IPS-18a (cell line): ENCODE measurements around the gene RHBDL1.

ENCODE experiments used
- H3K27ac ChIP-seq: one replicate; pipeline ENCODE4 v1.5.1; 2013; ENCODE audit warnings: low read length
- H3K27me3 ChIP-seq: one replicate; pipeline ENCODE4 v1.6.1; 2013; ENCODE audit warnings: mild to moderate bottlenecking, low read length; ENCODE audit not compliant: control insufficient read depth, insufficient read depth
- H3K36me3 ChIP-seq: one replicate; pipeline ENCODE4 v1.6.1; 2013; ENCODE audit warnings: low read depth, low read length; ENCODE audit not compliant: control insufficient read depth
- H3K4me1 ChIP-seq: one replicate; pipeline ENCODE4 v1.6.1; 2013; ENCODE audit warnings: low read depth, low read length; ENCODE audit not compliant: control insufficient read depth
- H3K4me3 ChIP-seq: one replicate; pipeline ENCODE4 v1.5.1; 2013; ENCODE audit warnings: low read length
- H3K9ac ChIP-seq: one replicate; pipeline ENCODE4 v1.6.1; 2013; ENCODE audit warnings: mild to moderate bottlenecking, low read length, moderate library complexity
- H3K9me3 ChIP-seq: one replicate; pipeline ENCODE4 v1.6.1; 2013; ENCODE audit warnings: low read depth, low read length; ENCODE audit not compliant: control insufficient read depth

RHBDL1 gene

DNA sequence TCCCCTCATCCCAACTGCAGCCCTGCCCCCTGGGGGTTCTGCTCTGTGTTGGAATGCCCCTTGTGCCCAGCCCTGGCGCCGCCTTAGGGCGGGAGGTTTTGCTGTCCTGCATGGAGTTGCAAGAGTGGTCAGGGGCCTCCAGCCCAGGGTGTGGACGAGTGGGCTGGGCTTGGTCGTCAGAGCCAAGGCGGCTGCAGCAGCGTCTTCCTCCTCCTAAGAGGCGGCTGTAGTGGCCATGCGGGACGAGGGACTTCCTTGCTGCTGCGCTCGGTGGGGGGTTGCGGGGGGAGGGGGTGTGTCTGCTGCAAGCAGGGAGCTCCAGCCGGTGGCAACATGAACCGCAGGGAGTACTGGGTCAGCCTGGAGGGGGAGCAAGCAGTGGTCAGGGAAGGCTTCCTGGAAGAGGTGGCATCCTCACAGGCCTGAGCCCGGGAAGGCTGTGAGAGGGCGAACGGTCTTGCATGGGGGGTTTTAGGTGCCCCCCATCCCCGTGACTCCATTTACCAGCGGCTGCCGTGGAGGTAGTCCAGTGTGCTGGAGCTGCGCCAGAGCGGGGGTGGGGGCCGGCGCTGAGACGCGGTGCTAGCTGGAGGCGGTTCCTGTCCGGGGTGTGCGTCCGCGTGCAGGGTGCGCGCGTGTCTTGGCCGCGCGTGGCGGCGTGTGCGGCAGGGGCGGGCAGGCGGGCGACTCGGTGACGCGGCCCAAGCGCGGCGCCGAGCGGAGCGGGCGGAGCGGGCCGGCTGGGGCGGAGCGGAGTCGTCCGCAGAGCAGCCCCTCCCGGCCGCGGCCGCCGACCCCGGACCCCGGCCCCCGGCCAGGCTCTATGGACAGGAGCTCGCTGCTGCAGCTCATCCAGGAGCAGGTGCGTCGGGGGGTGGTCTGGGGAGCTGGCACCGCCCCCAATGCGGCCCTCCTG, at the start of gene RHBDL1:
TSS of gene RHBDL1 (plus strand) at position 704 of the 916 bp plus-strand sequence. CDS start at position 824, 120 bp downstream.
- H3K27ac ChIP-seq = no peak within 1 kb of the TSS
- peak within 1 kb of the TSS; percentile 32 for H3K4me3 ChIP-seq
- no peak within 1 kb of the TSS for H3K9ac ChIP-seq
- peaks cover 3% of the 10 kb centered on the region for H3K4me1 ChIP-seq
- no peaks in the 10 kb centered on the region for H3K27me3 ChIP-seq
- H3K36me3 ChIP-seq = peaks cover 36% of the 10 kb centered on the region
- H3K9me3 ChIP-seq = no peaks in the 10 kb centered on the region

GRCh38 chr16:625977-626765, 49.3 kb upstream of the RHBDL1 start:
- H3K27ac ChIP-seq = no peak overlapping the region
- no peak overlapping the region for H3K4me3 ChIP-seq
- no peaks in the 10 kb centered on the region for H3K36me3 ChIP-seq
- no peaks in the 10 kb centered on the region for H3K27me3 ChIP-seq
- H3K9me3 ChIP-seq = no peaks in the 10 kb centered on the region
- peaks cover 11% of the 10 kb centered on the region for H3K4me1 ChIP-seq
- no peak overlapping the region for H3K9ac ChIP-seq

DNA sequence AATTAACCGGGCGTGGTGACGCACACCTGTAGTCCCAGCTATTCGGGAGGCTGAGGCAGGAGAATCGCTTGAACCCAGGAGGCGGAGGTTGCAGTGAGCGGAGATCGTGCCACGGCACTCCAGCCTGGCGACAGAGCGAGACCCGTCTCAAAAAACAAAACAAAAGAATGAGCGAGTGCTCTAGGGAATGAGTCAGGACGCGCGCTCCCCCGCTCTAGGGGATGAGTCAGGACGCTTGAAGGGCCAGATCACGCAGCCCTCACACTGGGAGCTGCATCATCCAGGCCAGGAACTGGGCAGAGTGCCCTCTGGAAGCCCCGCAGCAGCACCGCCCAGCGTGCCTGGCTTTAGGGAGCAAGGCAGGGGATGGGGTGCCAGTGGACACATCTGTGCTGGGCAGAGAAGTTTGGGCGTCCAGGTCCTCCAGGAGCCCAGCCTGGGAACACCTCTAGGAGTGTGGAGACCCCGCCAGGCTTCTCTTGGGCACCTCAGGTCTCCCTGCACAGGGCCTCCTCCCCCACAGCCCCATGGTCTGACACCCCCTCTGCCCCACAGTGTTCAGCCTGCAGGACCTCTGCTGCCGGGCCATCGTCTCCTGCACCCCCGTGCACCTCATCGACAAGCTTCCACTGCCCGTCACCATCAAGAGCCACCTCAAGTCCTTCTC, 48.6 kb upstream of the RHBDL1 start:
- H3K4me3 ChIP-seq = no peak overlapping the region
- H3K27ac ChIP-seq = no peak overlapping the region
- H3K9ac ChIP-seq = no peak overlapping the region

GRCh38 chr16:627454-628239, 47.8 kb upstream of the RHBDL1 start:
- no peak overlapping the region for H3K27ac ChIP-seq
- H3K27me3 ChIP-seq = no peaks in the 10 kb centered on the region
- H3K9me3 ChIP-seq = no peaks in the 10 kb centered on the region
- H3K4me3 ChIP-seq = no peak overlapping the region
- H3K9ac ChIP-seq = no peak overlapping the region
- H3K4me1 ChIP-seq = peaks cover 11% of the 10 kb centered on the region
- H3K36me3 ChIP-seq = no peaks in the 10 kb centered on the region

More for the DNA sequence above, 48.6 kb upstream of the RHBDL1 start:
- H3K9me3 ChIP-seq = no peaks in the 10 kb centered on the region
- H3K4me1 ChIP-seq = peaks cover 11% of the 10 kb centered on the region
- no peaks in the 10 kb centered on the region for H3K27me3 ChIP-seq
- H3K36me3 ChIP-seq = no peaks in the 10 kb centered on the region

DNA sequence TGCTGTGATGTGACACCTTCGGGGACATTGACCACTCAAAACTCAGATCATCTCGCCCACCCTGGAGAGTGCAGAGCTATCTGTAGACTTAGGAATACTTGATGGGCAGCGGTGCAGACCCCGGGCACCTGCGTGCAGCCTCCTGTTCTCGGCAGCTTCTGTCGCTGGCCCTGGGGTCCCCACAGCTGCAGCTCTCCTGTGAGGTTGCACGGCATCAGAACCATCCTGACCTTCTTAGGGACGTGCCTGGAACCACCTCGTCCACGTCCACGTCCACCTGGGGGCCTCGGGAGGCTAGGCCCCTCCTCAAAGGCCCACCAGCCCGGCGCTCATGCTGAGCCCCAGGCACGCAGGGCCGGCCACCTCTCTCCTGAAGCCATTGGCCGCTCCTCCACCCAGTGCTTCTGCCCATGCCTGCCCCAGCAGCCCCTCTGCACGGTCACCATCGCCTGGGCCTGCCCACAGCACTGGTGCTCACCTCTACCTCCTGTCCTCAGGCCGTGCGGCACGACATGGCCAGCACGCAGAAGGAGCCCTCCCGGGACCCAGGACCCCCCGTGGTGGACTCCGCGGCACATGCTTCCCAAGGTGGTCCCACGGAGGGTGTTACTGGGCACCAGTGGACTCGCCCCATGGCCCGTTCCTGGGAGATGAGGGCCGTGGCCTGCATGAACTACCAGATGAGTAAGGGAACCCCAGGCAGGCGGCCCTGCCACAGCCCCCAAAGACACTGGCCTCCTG, 47.0 kb upstream of the RHBDL1 start:
- H3K4me3 ChIP-seq = no peak overlapping the region
- no peaks in the 10 kb centered on the region for H3K27me3 ChIP-seq
- H3K9ac ChIP-seq = no peak overlapping the region
- H3K27ac ChIP-seq = no peak overlapping the region
- no peaks in the 10 kb centered on the region for H3K9me3 ChIP-seq
- no peaks in the 10 kb centered on the region for H3K36me3 ChIP-seq
- peaks cover 11% of the 10 kb centered on the region for H3K4me1 ChIP-seq

- no peaks in the 10 kb centered on the region for H3K27me3 ChIP-seq
- H3K27ac ChIP-seq = no peak overlapping the region
- peaks cover 11% of the 10 kb centered on the region for H3K4me1 ChIP-seq
- H3K9ac ChIP-seq = peak overlapping the region; percentile 24
- H3K4me3 ChIP-seq = no peak overlapping the region
- no peaks in the 10 kb centered on the region for H3K36me3 ChIP-seq
- no peaks in the 10 kb centered on the region for H3K9me3 ChIP-seq
Observed at GRCh38 chr16:629185-629832, 46.2 kb upstream of the RHBDL1 start.

- peak overlapping the region; percentile 24 for H3K9ac ChIP-seq
- peak overlapping the region; percentile 41 for H3K27ac ChIP-seq
- no peaks in the 10 kb centered on the region for H3K36me3 ChIP-seq
- H3K4me3 ChIP-seq = no peak overlapping the region
- no peaks in the 10 kb centered on the region for H3K9me3 ChIP-seq
- no peaks in the 10 kb centered on the region for H3K27me3 ChIP-seq
- peaks cover 11% of the 10 kb centered on the region for H3K4me1 ChIP-seq
Observed at GRCh38 chr16:629833-630248, 45.6 kb upstream of the RHBDL1 start.

DNA sequence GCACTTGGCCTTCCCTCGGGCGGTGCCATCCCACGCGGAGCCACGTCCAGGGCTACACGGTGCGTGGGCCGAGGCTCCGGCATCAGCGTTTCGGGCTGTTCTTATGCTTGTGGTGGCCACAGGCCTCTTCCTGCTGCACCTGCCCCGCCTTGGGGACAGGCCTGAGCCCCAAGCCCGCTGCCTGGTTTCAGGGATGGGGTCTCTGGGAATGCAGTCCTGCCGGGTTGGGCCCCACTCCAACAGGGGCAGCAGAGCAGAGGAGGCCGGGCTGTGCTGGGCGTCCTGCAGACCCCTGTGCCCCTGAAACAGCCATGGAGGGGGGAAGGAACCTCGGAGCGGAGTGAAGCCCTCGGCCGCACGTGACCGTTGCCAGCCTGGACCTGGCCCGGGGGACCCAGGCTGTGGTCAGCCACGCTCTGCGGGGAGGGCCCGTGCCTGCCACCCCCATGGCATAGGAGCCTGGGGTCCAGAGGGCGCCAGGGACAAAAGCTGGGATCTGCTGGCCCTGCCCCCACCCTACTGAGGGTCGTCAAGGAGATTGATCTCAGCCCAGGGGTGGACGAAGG, 45.1 kb upstream of the RHBDL1 start:
- no peaks in the 10 kb centered on the region for H3K27me3 ChIP-seq
- peak overlapping the region; percentile 24 for H3K9ac ChIP-seq
- peak overlapping the region; percentile 41 for H3K27ac ChIP-seq
- H3K4me3 ChIP-seq = peak overlapping the region; percentile 34
- H3K36me3 ChIP-seq = no peaks in the 10 kb centered on the region
- peaks cover 11% of the 10 kb centered on the region for H3K4me1 ChIP-seq
- H3K9me3 ChIP-seq = no peaks in the 10 kb centered on the region

DNA sequence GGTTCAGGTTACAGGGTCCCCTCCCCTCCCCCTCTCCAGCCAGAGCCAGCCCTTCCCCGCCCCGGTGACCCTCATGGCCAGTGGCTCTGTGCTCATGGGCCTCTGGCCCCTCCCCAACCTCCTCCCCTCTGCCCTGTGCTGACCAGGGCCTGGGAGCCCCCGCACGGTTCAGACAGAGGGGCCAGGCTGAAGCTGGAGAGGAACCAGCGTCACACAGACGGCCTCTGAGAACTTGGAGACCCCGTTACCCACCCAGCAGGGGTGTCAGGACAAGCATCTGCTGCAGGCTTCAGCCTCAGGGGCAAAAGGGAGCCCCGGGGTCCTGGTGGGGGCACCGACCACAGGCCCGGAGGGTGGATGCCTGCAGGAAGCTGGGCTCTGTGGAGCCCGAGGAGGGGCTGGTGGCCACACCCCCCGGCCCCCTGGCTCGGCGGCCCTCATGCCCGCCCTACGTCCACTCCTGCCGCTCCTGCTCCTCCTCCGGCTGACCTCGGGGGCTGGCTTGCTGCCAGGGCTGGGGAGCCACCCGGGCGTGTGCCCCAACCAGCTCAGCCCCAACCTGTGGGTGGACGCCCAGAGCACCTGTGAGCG, 44.6 kb upstream of the RHBDL1 start, which contains the start of gene WFIKKN1:
TSS of gene WFIKKN1 (plus strand) at position 171 of the 591 bp plus-strand sequence. CDS start at position 440, 269 bp downstream.
- Histone ChIP-seq H3K9ac (peak within 1 kb of the TSS; percentile 24), H3K27me3 (no peaks in the 10 kb centered on the region), H3K4me3 (peak within 1 kb of the TSS; percentile 34), H3K4me1 (peaks cover 11% of the 10 kb centered on the region), H3K36me3 (no peaks in the 10 kb centered on the region), H3K9me3 (no peaks in the 10 kb centered on the region), H3K27ac (peak within 1 kb of the TSS; percentile 41)
